ENCODE measurements around the gene COG2.

The COG2 gene

GRCh38 chr1:230629511-230629910, 12.8 kb upstream of the COG2 start:
- Histone ChIP-seq H3K4me1 (ENCODE audit: control insufficient read depth, insufficient read depth, low read length) (no peaks in the 10 kb centered on the region), H3K36me3 (ENCODE audit: control insufficient read depth in 2 of 2, insufficient read depth in 1 of 2, low read length in 2 of 2) (no peaks in the 10 kb centered on the region), H3K9me3 (ENCODE audit: control insufficient read depth, insufficient read depth, low read depth, low read length) (no peaks in the 10 kb centered on the region), H3K4me3 (ENCODE audit: low read depth, low read length) (no peak overlapping the region), H3K27ac (ENCODE audit: extremely low read depth, low read depth, low read length) (no peak overlapping the region)
- TF ChIP-seq TCF7L2 (IDR thresholded peaks at IDR 0.05; ENCODE audit: borderline replicate concordance, low read depth, low read length) (no peak), HIC1 (tag by site-specific recombination; IDR thresholded peaks at IDR 0.05) (no peak), ZNF518A (tag by site-specific recombination; conservative IDR thresholded peaks at IDR 0.05; ENCODE audit: low read depth) (no peak), KLF9 (tag by site-specific recombination; IDR thresholded peaks at IDR 0.05; ENCODE audit: low read depth) (no peak), ZNF549 (tag by site-specific recombination; IDR thresholded peaks at IDR 0.05) (no peak), ZNF174 (tag by site-specific recombination; IDR thresholded peaks at IDR 0.05) (no peak), PRDM1 (tag by site-specific recombination; IDR thresholded peaks at IDR 0.05) (no peak), ZNF555 (tag by site-specific recombination; conservative IDR thresholded peaks at IDR 0.05) (no peak), ZNF610 (tag by site-specific recombination; IDR thresholded peaks at IDR 0.05; ENCODE audit: borderline replicate concordance) (no peak)
- TF ChIP-seq, protein P1, sequence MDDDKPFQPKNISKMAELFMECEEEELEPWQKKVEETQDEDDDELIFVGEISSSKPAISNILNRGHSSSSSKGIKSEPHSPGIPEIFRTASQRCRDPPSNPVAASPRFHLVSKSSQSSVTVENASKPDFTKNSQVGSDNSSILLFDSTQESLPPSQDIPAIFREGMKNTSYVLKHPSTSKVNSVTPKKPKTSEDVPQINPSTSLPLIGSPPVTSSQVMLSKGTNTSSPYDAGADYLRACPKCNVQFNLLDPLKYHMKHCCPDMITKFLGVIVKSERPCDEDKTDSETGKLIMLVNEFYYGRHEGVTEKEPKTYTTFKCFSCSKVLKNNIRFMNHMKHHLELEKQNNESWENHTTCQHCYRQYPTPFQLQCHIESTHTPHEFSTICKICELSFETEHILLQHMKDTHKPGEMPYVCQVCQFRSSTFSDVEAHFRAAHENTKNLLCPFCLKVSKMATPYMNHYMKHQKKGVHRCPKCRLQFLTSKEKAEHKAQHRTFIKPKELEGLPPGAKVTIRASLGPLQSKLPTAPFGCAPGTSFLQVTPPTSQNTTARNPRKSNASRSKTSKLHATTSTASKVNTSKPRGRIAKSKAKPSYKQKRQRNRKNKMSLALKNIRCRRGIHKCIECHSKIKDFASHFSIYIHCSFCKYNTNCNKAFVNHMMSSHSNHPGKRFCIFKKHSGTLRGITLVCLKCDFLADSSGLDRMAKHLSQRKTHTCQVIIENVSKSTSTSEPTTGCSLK (tag by site-specific recombination; IDR thresholded peaks at IDR 0.05): no peak
- ChIA-PET CTCF (interaction anchor here (0.7 to 2.7 kb wide), 3 partner anchors 12 to 911 kb away, joined by 3 to 11 read pairs (median 6); no protein-coding TSS in a partner anchor), POLR2A (interaction anchor here (1.3 kb wide), 1 partner anchor 12 kb away, joined by 7 read pairs; no protein-coding TSS in a partner anchor)

GRCh38 chr1:230631477-230631876, 10.8 kb upstream of the COG2 start:
- H3K27ac ChIP-seq (ENCODE audit: extremely low read depth, low read depth, low read length): no peak overlapping the region
- H3K36me3 ChIP-seq (ENCODE audit: control insufficient read depth in 2 of 2, insufficient read depth in 1 of 2, low read length in 2 of 2): no peaks in the 10 kb centered on the region
- H3K4me3 ChIP-seq (ENCODE audit: low read depth, low read length): no peak overlapping the region
- TF ChIP-seq ZBTB17 (tag by site-specific recombination; IDR thresholded peaks at IDR 0.05) (0 out of 2 replicates have a peak, but pooled peaks have one; percentile 20), ZNF76 (tag by site-specific recombination; IDR thresholded peaks at IDR 0.05; ENCODE audit: borderline replicate concordance, low read depth) (no peak), ZNF202 (tag by site-specific recombination; IDR thresholded peaks at IDR 0.05; ENCODE audit: borderline replicate concordance) (no peak), MYNN (tag by site-specific recombination; IDR thresholded peaks at IDR 0.05; ENCODE audit: borderline replicate concordance) (no peak)
- no peaks in the 10 kb centered on the region for H3K4me1 ChIP-seq (ENCODE audit: control insufficient read depth, insufficient read depth, low read length)
- CTCF ChIA-PET: interaction anchor here (1.6 to 2.7 kb wide), 2 partner anchors 10 to 12 kb away, joined by 4 to 11 read pairs; no protein-coding TSS in a partner anchor
- H3K9me3 ChIP-seq (ENCODE audit: control insufficient read depth, insufficient read depth, low read depth, low read length): no peaks in the 10 kb centered on the region
- POLR2A ChIA-PET: no interaction called here
